OCI-LY1 (cell line): ENCODE measurements around the gene MRTFA.

Source experiments
- EZH2 ChIP-seq: fragments of 200-600 bp; sonication (generic), shearing (Covaris generic); IDR thresholded peaks from 2 replicates; pipeline ENCODE4 v1.8.0; 2017; ENCODE audit warnings: borderline replicate concordance, mixed run types, mild to moderate bottlenecking, antibody characterized with exemption, low read length, moderate library complexity, mixed read lengths
- TF ChIP-seq, protein P1 (sequence below): fragments of 200-600 bp; sonication (generic), shearing (Covaris generic); IDR thresholded peaks from 2 replicates; pipeline ENCODE4 v1.5.1; 2017; ENCODE audit warnings: mild to moderate bottlenecking, antibody characterized with exemption, low read length, moderate library complexity, mixed read lengths

DNA sequence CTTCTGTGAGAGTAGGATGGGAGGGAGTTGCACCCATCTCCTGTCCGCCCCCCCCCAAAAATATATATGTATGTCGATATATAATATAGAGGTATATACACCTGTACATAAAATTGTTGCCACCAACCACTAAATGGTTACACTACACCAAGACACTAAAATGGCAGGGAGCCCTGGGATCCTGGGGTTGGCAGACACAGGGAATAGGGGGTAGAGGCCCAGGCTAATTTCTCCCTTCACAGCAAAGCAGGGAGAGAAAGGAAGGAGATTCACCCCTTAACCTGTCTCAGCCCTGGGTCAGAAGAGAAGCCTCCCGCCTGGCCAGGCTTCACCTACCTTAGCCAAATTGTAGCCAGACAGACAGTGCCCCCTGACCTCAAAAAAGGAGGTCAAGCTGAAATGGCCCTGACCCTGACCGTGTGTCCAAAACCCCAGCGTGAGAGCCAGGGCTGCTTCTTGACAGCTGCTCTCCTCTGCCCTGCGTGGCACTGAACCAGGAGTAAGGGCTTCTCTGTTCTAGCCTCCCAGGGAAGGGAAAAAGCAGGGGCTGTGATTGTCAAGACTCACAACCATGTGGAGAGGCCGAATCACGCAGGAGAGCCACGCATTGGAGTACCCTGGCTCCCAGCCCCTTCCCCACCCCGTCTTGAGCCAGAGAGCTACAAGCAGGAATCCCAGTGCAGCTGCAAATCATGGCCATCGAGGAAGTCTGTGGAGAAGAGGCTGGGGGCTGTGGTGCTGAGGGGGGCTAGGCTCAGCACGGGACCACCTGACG lies 225.6 kb downstream of the MRTFA start:
- TF ChIP-seq, protein P1, sequence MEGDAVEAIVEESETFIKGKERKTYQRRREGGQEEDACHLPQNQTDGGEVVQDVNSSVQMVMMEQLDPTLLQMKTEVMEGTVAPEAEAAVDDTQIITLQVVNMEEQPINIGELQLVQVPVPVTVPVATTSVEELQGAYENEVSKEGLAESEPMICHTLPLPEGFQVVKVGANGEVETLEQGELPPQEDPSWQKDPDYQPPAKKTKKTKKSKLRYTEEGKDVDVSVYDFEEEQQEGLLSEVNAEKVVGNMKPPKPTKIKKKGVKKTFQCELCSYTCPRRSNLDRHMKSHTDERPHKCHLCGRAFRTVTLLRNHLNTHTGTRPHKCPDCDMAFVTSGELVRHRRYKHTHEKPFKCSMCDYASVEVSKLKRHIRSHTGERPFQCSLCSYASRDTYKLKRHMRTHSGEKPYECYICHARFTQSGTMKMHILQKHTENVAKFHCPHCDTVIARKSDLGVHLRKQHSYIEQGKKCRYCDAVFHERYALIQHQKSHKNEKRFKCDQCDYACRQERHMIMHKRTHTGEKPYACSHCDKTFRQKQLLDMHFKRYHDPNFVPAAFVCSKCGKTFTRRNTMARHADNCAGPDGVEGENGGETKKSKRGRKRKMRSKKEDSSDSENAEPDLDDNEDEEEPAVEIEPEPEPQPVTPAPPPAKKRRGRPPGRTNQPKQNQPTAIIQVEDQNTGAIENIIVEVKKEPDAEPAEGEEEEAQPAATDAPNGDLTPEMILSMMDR = no peak
- TF ChIP-seq EZH2 = no peak
